HepG2 (cell line): ENCODE measurements around the gene PIGZ. TPM values are rescaled to one million over a fixed set of nuclear protein-coding genes. Genes with fewer than 3 reads are reported as not detected.

Source experiments
- CBX1 ChIP-seq: IDR thresholded peaks from one replicate; pipeline ENCODE4 v1.6.1; 2016; ENCODE audit warnings: antibody characterized with exemption, low read depth
- ETV6 ChIP-seq: sonication (generic); formaldehyde crosslinking; conservative IDR thresholded peaks from 2 replicates; pipeline ENCODE4 v1.4.0; 2020; ENCODE audit warnings: missing genetic modification reagents
- HNRNPUL1 ChIP-seq: fragments of 200-400 bp; formaldehyde crosslinking; IDR thresholded peaks from 2 replicates; pipeline ENCODE4 v1.6.1; 2017; ENCODE audit warnings: low read depth, mild to moderate bottlenecking, low read length, moderate library complexity
- KLF6 ChIP-seq: IDR thresholded peaks from 2 replicates; pipeline ENCODE4 v1.8.0; 2016; ENCODE audit warnings: missing biosample characterization, missing genetic modification reagents
- NCOR1 ChIP-seq: fragments of 200-600 bp; sonication (generic); IDR thresholded peaks from 2 replicates; pipeline ENCODE4 v1.7.0; 2017; ENCODE audit warnings: antibody characterized with exemption, low read length, borderline replicate concordance
- POLR2AphosphoS5 ChIP-seq: IDR thresholded peaks from 2 replicates; pipeline ENCODE4 v1.6.1; 2012; ENCODE audit warnings: low read depth, low read length
- PRMT3 ChIP-seq: sonication (generic); formaldehyde crosslinking; IDR thresholded peaks from 2 replicates; pipeline ENCODE4 v1.8.1; 2022; ENCODE audit warnings: low read depth, mild to moderate bottlenecking, moderate library complexity, missing genetic modification reagents, borderline replicate concordance
- TARDBP ChIP-seq: sonication (generic); formaldehyde crosslinking; IDR thresholded peaks from 2 replicates; pipeline ENCODE4 v1.8.0; 2022; ENCODE audit warnings: mild to moderate bottlenecking, missing genetic modification reagents
- TBX2 ChIP-seq: sonication (generic); formaldehyde crosslinking; IDR thresholded peaks from 2 replicates; pipeline ENCODE4 v1.5.0; 2020; ENCODE audit warnings: missing genetic modification reagents, mild to moderate bottlenecking, borderline replicate concordance
- ZC3H13 ChIP-seq: sonication (generic); formaldehyde crosslinking; IDR thresholded peaks from 2 replicates; pipeline ENCODE4 v1.8.1; 2023; ENCODE audit warnings: mild to moderate bottlenecking, missing genetic modification reagents, moderate library complexity
- ZNF10 ChIP-seq: sonication (generic); formaldehyde crosslinking; IDR thresholded peaks from 2 replicates; pipeline ENCODE4 v1.4.0; 2020; ENCODE audit warnings: mild to moderate bottlenecking, low read depth, missing genetic modification reagents, borderline replicate concordance
- ZNF232 ChIP-seq: sonication (generic); formaldehyde crosslinking; IDR thresholded peaks from 2 replicates; pipeline ENCODE4 v1.4.0; 2020; ENCODE audit warnings: missing genetic modification reagents, borderline replicate concordance
- ZNF282 ChIP-seq: fragments of 450-650 bp; IDR thresholded peaks from 2 replicates; pipeline ENCODE4 v1.6.1; 2018; ENCODE audit not compliant: partially characterized antibody
- ZNF33A ChIP-seq: sonication (generic); formaldehyde crosslinking; IDR thresholded peaks from 2 replicates; pipeline ENCODE4 v1.5.1; 2020; ENCODE audit warnings: missing genetic modification reagents, mild to moderate bottlenecking, moderate library complexity, borderline replicate concordance
- ZNF33B ChIP-seq: sonication (generic); formaldehyde crosslinking; IDR thresholded peaks from 2 replicates; pipeline ENCODE4 v1.5.1; 2020; ENCODE audit warnings: mild to moderate bottlenecking, missing genetic modification reagents
- ZNF34 ChIP-seq: sonication (generic); formaldehyde crosslinking; IDR thresholded peaks from 2 replicates; pipeline ENCODE4 v1.4.0; 2020; ENCODE audit warnings: mild to moderate bottlenecking, missing genetic modification reagents, borderline replicate concordance
- ZNF567 ChIP-seq: sonication (generic); formaldehyde crosslinking; IDR thresholded peaks from 2 replicates; pipeline ENCODE4 v1.8.1; 2023; ENCODE audit warnings: mild to moderate bottlenecking, missing genetic modification reagents, borderline replicate concordance
- ZNF672 ChIP-seq: sonication (generic); formaldehyde crosslinking; IDR thresholded peaks from 2 replicates; pipeline ENCODE4 v1.8.1; 2022; ENCODE audit warnings: missing genetic modification reagents
- ZNF839 ChIP-seq: sonication (generic); formaldehyde crosslinking; IDR thresholded peaks from 2 replicates; pipeline ENCODE4 v1.4.0; 2020; ENCODE audit warnings: missing genetic modification reagents, mild to moderate bottlenecking, borderline replicate concordance
- polyA plus RNA-seq, 8 experiments: library from polyadenylated mRNA; depleted of rRNA in 3 of 8; stranded (reverse) in 7 of 8; unstranded in 1 of 8; fragments of >200 nt; fragmentation: Illumina TruSeq in 4 of 8; extraction: Trizol in 4 of 8; gene quantifications; 2 replicates each; pipeline versions ENCODE4 v1.2.1 to v1.2.3, GENCODE V29; 2011 to 2016; ENCODE audit warnings: low read depth in 4 of 8, missing spikeins in 1 of 8, mixed read lengths in 1 of 8; ENCODE audit not compliant: insufficient read depth in 1 of 8
- total RNA-seq, 5 experiments: library from RNA; depleted of rRNA; stranded (reverse); fragments of >200 nt; fragmentation: Illumina TruSeq; extraction: Trizol; gene quantifications; 2 replicates each; pipeline ENCODE4 v1.2.3, GENCODE V29; 2016; ENCODE audit warnings: low read depth in 1 of 5
- TF ChIP-seq, protein P1 (sequence below): sonication (generic); formaldehyde crosslinking; IDR thresholded peaks from 2 replicates; pipeline ENCODE4 v1.4.0; 2020; ENCODE audit warnings: missing genetic modification reagents, borderline replicate concordance
- TF ChIP-seq, protein P2 (sequence below): IDR thresholded peaks from 2 replicates; pipeline ENCODE4 v1.6.1; 2016; ENCODE audit warnings: missing compliant biosample characterization, missing genetic modification reagents, borderline replicate concordance
- TF ChIP-seq, protein P3 (sequence below): sonication (generic); formaldehyde crosslinking; IDR thresholded peaks from 2 replicates; pipeline ENCODE4 v1.5.0; 2020; ENCODE audit warnings: missing genetic modification reagents, mild to moderate bottlenecking, borderline replicate concordance
- TF ChIP-seq, protein P4 (sequence below): sonication (generic); formaldehyde crosslinking; IDR thresholded peaks from 2 replicates; pipeline ENCODE4 v1.4.0; 2020; ENCODE audit warnings: missing genetic modification reagents, borderline replicate concordance

The PIGZ gene
- total and polyA plus RNA-seq, 2 of the 13 experiments (the other 11 are each of a cell fraction or from before 2014, with no cell fraction given) = 4.7 to 60.5 TPM

DNA sequence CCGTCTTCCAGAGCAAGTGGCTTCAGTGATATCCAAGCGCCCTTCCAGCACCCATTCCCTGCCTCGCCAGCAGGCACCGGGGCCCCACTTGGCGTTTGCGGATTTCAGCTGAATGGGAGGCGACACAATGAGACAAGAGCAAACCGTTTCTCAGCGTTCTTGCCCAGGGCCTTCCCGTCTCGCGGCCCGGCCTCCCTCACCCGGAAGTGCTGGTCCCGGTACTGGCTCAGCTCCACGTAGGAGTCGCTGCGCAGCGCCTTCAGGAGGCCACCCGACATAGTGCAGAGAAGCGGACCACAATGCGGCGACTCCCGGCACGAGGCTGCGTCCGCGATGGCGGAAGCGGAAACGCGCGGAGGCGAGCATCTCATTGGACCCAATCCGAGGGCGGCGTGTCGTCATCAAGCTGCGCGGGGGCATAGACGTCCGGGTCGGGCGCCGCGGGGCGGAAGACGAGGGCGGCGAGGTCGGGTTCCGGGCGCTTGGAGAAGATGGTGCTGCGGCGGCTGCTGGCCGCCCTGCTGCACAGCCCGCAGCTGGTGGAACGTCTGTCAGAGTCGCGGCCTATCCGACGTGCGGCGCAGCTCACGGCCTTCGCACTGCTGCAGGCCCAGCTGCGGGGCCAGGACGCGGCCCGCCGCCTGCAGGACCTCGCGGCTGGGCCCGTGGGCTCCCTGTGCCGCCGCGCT lies 26.3 kb downstream of the PIGZ start, which contains the start of gene NCBP2 (continued):
- TF ChIP-seq ZNF232 (CRISPR knock-in tag) (peak; percentile 46; the same call in 1 of the 2 replicates), NCOR1 (no peak), ZNF282 (no peak), KLF6 (peak; percentile 76; the same call in 1 of the 2 replicates), PRMT3 (CRISPR knock-in tag) (no peak; the same call in 1 of the 2 replicates), ZNF839 (peak; percentile 44; the same call in 1 of the 2 replicates), CBX1 (peak; percentile 60), POLR2AphosphoS5 (peak; percentile 86), TARDBP (CRISPR knock-in tag) (peak; percentile 89), ZNF567 (CRISPR knock-in tag) (peak; percentile 89; the same call in 1 of the 2 replicates), ETV6 (CRISPR knock-in tag) (peak; percentile 69), ZNF33B (CRISPR knock-in tag) (no peak), ZNF672 (CRISPR knock-in tag) (no peak), ZNF33A (CRISPR knock-in tag) (no peak), ZNF34 (CRISPR knock-in tag) (peak; percentile 69; the same call in 1 of the 2 replicates), HNRNPUL1 (no peak), ZNF10 (CRISPR knock-in tag) (no peak), TBX2 (peak; percentile 81), ZC3H13 (CRISPR knock-in tag) (peak; percentile 98)
- TF ChIP-seq, protein P1, sequence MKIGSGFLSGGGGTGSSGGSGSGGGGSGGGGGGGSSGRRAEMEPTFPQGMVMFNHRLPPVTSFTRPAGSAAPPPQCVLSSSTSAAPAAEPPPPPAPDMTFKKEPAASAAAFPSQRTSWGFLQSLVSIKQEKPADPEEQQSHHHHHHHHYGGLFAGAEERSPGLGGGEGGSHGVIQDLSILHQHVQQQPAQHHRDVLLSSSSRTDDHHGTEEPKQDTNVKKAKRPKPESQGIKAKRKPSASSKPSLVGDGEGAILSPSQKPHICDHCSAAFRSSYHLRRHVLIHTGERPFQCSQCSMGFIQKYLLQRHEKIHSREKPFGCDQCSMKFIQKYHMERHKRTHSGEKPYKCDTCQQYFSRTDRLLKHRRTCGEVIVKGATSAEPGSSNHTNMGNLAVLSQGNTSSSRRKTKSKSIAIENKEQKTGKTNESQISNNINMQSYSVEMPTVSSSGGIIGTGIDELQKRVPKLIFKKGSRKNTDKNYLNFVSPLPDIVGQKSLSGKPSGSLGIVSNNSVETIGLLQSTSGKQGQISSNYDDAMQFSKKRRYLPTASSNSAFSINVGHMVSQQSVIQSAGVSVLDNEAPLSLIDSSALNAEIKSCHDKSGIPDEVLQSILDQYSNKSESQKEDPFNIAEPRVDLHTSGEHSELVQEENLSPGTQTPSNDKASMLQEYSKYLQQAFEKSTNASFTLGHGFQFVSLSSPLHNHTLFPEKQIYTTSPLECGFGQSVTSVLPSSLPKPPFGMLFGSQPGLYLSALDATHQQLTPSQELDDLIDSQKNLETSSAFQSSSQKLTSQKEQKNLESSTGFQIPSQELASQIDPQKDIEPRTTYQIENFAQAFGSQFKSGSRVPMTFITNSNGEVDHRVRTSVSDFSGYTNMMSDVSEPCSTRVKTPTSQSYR (CRISPR knock-in tag) = peak; percentile 30
- TF ChIP-seq, protein P2, sequence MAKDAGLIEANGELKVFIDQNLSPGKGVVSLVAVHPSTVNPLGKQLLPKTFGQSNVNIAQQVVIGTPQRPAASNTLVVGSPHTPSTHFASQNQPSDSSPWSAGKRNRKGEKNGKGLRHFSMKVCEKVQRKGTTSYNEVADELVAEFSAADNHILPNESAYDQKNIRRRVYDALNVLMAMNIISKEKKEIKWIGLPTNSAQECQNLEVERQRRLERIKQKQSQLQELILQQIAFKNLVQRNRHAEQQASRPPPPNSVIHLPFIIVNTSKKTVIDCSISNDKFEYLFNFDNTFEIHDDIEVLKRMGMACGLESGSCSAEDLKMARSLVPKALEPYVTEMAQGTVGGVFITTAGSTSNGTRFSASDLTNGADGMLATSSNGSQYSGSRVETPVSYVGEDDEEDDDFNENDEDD (CRISPR knock-in tag) = peak; percentile 83
- TF ChIP-seq, protein P3, sequence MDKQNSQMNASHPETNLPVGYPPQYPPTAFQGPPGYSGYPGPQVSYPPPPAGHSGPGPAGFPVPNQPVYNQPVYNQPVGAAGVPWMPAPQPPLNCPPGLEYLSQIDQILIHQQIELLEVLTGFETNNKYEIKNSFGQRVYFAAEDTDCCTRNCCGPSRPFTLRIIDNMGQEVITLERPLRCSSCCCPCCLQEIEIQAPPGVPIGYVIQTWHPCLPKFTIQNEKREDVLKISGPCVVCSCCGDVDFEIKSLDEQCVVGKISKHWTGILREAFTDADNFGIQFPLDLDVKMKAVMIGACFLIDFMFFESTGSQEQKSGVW (CRISPR knock-in tag) = no peak; the same call in 1 of the 2 replicates
- TF ChIP-seq, protein P4, sequence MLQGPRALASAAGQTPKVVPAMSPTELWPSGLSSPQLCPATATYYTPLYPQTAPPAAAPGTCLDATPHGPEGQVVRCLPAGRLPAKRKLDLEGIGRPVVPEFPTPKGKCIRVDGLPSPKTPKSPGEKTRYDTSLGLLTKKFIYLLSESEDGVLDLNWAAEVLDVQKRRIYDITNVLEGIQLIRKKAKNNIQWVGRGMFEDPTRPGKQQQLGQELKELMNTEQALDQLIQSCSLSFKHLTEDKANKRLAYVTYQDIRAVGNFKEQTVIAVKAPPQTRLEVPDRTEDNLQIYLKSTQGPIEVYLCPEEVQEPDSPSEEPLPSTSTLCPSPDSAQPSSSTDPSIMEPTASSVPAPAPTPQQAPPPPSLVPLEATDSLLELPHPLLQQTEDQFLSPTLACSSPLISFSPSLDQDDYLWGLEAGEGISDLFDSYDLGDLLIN (CRISPR knock-in tag) = no peak; the same call in 1 of the 2 replicates
